OCI-LY3 (cell line): ENCODE data around the gene VAV2.
A peak's percentile ranks its signal among the peaks of the same experiment; 100 is the strongest.

Source experiments
- EZH2phosphoT487 ChIP-seq: fragments of 200-600 bp; shearing (Covaris generic); IDR thresholded peaks from 2 replicates; pipeline ENCODE4 v1.6.1; 2018; ENCODE audit warnings: antibody characterized with exemption, mixed run types, low read depth
- TF ChIP-seq, protein P1 (sequence below): fragments of 200-600, 300-600 bp; sonication (generic); IDR thresholded peaks from 2 replicates; pipeline ENCODE4 v1.5.1; 2014; ENCODE audit warnings: antibody characterized with exemption, low read length, low read depth

DNA sequence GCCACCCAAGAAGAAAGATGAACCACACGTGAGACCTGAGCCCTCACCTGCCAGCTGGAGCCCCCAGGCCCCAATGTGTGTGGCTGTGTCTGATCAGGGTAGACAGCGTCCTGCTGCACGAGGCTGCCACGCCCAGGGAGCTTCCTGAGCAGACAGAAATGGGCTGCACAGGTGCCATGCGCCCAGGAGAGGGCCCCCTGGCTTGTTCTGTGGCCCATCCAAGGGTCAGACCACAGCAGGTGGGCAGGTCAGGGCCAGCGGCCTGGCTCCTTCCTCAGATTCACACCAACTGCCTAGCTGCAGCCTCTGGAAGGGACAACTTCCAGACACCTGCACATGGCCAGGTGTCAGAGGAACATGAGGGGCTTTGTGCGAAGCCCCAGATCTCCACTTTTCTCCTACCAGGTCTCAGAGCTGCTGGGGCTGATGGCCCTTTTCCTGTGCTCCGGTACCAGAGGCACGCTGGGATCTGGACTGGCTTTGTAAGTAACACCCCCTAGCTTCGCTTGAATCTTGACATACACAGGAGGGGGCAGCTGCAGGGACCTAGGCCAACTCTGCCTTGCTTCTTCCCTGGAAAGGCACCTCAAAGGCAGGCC lies 264.7 kb downstream of the VAV2 start:
- TF ChIP-seq, protein P1, sequence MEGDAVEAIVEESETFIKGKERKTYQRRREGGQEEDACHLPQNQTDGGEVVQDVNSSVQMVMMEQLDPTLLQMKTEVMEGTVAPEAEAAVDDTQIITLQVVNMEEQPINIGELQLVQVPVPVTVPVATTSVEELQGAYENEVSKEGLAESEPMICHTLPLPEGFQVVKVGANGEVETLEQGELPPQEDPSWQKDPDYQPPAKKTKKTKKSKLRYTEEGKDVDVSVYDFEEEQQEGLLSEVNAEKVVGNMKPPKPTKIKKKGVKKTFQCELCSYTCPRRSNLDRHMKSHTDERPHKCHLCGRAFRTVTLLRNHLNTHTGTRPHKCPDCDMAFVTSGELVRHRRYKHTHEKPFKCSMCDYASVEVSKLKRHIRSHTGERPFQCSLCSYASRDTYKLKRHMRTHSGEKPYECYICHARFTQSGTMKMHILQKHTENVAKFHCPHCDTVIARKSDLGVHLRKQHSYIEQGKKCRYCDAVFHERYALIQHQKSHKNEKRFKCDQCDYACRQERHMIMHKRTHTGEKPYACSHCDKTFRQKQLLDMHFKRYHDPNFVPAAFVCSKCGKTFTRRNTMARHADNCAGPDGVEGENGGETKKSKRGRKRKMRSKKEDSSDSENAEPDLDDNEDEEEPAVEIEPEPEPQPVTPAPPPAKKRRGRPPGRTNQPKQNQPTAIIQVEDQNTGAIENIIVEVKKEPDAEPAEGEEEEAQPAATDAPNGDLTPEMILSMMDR, result peak; percentile 34
- TF ChIP-seq EZH2phosphoT487, result no peak
